ENCODE measurements around the gene HOOK2. TPM values are rescaled to one million over a fixed set of nuclear protein-coding genes. Genes with fewer than 3 reads are reported as not detected.
A peak's percentile ranks its signal among the peaks of the same experiment; 100 is the strongest.

The HOOK2 gene
- total and polyA plus RNA-seq, 9 of the 15 experiments (the other 6 are each of a cell fraction or from before 2014, with no cell fraction given) = 1.3 to 17.2 (median 9.9) TPM

GRCh38 chr19:12791345-12792050 lies 16.1 kb upstream of the HOOK2 start, which contains the start of gene JUNB (continued):
- no peak for TF ChIP-seq ZNF124 (CRISPR knock-in tag; IDR thresholded peaks at IDR 0.05)
- no peak for TF ChIP-seq PTBP1 (IDR thresholded peaks at IDR 0.05; ENCODE audit: low read depth, low read length)
- no peak for TF ChIP-seq MIER1 (IDR thresholded peaks at IDR 0.05; ENCODE audit: low read depth)
- TF ChIP-seq ATF1 (CRISPR knock-in tag; IDR thresholded peaks at IDR 0.05) = peak; percentile 56
- TF ChIP-seq ATF1 (tag; IDR thresholded peaks at IDR 0.05) = peak; percentile 95
- no peak for TF ChIP-seq C11orf30 (IDR thresholded peaks at IDR 0.05; ENCODE audit: low read depth)
- TF ChIP-seq SMC3 (conservative IDR thresholded peaks at IDR 0.05; ENCODE audit: insufficient read depth, low read depth, low read length) = no peak
- no peak for TF ChIP-seq DLX4 (CRISPR knock-in tag; IDR thresholded peaks at IDR 0.05)
- no peak for TF ChIP-seq KDM1A (IDR thresholded peaks at IDR 0.05)
- TF ChIP-seq, protein P1, sequence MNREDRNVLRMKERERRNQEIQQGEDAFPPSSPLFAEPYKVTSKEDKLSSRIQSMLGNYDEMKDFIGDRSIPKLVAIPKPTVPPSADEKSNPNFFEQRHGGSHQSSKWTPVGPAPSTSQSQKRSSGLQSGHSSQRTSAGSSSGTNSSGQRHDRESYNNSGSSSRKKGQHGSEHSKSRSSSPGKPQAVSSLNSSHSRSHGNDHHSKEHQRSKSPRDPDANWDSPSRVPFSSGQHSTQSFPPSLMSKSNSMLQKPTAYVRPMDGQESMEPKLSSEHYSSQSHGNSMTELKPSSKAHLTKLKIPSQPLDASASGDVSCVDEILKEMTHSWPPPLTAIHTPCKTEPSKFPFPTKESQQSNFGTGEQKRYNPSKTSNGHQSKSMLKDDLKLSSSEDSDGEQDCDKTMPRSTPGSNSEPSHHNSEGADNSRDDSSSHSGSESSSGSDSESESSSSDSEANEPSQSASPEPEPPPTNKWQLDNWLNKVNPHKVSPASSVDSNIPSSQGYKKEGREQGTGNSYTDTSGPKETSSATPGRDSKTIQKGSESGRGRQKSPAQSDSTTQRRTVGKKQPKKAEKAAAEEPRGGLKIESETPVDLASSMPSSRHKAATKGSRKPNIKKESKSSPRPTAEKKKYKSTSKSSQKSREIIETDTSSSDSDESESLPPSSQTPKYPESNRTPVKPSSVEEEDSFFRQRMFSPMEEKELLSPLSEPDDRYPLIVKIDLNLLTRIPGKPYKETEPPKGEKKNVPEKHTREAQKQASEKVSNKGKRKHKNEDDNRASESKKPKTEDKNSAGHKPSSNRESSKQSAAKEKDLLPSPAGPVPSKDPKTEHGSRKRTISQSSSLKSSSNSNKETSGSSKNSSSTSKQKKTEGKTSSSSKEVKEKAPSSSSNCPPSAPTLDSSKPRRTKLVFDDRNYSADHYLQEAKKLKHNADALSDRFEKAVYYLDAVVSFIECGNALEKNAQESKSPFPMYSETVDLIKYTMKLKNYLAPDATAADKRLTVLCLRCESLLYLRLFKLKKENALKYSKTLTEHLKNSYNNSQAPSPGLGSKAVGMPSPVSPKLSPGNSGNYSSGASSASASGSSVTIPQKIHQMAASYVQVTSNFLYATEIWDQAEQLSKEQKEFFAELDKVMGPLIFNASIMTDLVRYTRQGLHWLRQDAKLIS (CRISPR knock-in tag; IDR thresholded peaks at IDR 0.05) = peak; percentile 99
- no peak for TF ChIP-seq TFAM (CRISPR knock-in tag; conservative IDR thresholded peaks at IDR 0.05)
- TF ChIP-seq BRF1 (IDR thresholded peaks at IDR 0.05; ENCODE audit: borderline replicate concordance, extremely low read depth, insufficient read length) = no peak
- TF ChIP-seq SNRNP70 (optimal IDR thresholded peaks at IDR 0.05; ENCODE audit: low read depth, low read length) = no peak
- TF ChIP-seq, protein P2, sequence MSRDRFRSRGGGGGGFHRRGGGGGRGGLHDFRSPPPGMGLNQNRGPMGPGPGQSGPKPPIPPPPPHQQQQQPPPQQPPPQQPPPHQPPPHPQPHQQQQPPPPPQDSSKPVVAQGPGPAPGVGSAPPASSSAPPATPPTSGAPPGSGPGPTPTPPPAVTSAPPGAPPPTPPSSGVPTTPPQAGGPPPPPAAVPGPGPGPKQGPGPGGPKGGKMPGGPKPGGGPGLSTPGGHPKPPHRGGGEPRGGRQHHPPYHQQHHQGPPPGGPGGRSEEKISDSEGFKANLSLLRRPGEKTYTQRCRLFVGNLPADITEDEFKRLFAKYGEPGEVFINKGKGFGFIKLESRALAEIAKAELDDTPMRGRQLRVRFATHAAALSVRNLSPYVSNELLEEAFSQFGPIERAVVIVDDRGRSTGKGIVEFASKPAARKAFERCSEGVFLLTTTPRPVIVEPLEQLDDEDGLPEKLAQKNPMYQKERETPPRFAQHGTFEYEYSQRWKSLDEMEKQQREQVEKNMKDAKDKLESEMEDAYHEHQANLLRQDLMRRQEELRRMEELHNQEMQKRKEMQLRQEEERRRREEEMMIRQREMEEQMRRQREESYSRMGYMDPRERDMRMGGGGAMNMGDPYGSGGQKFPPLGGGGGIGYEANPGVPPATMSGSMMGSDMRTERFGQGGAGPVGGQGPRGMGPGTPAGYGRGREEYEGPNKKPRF (IDR thresholded peaks at IDR 0.05; ENCODE audit: low read depth, low read length) = no peak
- TF ChIP-seq MED1 (CRISPR knock-in tag; IDR thresholded peaks at IDR 0.05; ENCODE audit: borderline replicate concordance) = no peak
- peak; percentile 23; the same call in 1 of the 2 replicates for TF ChIP-seq EP300 (IDR thresholded peaks at IDR 0.05; ENCODE audit: low read length)
- TF ChIP-seq MLLT1 (IDR thresholded peaks at IDR 0.05) = peak; percentile 81 to 84; a peak in 3 of 4 replicates
- TF ChIP-seq RBM25 (IDR thresholded peaks at IDR 0.05; ENCODE audit: low read depth, low read length, severe bottlenecking) = peak; percentile 40
- peak; percentile 96 for TF ChIP-seq RBFOX2 (IDR thresholded peaks at IDR 0.05; ENCODE audit: low read depth, low read length)
- TF ChIP-seq SREBF1 (IDR thresholded peaks at IDR 0.05; ENCODE audit: borderline replicate concordance, low read depth, low read length) = 0 out of 2 replicates have a peak, but pooled peaks have one; percentile 2
